HL-60 (cell line): Measurements from ENCODE around the gene NOS1AP.

Source experiments
- DNase-seq, 2 experiments: peaks; one replicate each; pipeline ENCODE4 v3.0.0-alpha.2; 2010 to 2020; ENCODE audit warnings: low read depth in 1 of 2, low spot score in 1 of 2
- H3K27ac ChIP-seq: fragments of 250-450 bp; sonication (Bioruptor Pico); replicated peaks from 2 replicates; pipeline ENCODE4 v1.5.1; 2020; ENCODE audit warnings: mild to moderate bottlenecking, moderate library complexity
- H3K27me3 ChIP-seq: fragments of 250-450 bp; sonication (Bioruptor Pico); 2 replicates; pipeline ENCODE4 v1.5.1; 2021; ENCODE audit warnings: mild to moderate bottlenecking, moderate library complexity; ENCODE audit not compliant: insufficient read depth, poor library complexity, severe bottlenecking
- H3K4me3 ChIP-seq: replicated peaks from 2 replicates; pipeline ENCODE4 v1.5.1; 2011; ENCODE audit warnings: mild to moderate bottlenecking, control low read depth, low read length; ENCODE audit not compliant: insufficient read depth
- GABPA ChIP-seq: IDR thresholded peaks from 2 replicates; pipeline ENCODE4 v1.6.1; 2012; ENCODE audit warnings: low read depth
- POLR2AphosphoS5 ChIP-seq: IDR thresholded peaks from 2 replicates; pipeline ENCODE4 v1.6.1; 2012; ENCODE audit warnings: low read depth
- SPI1 ChIP-seq: IDR thresholded peaks from 2 replicates; pipeline ENCODE4 v1.6.1; 2012; ENCODE audit warnings: low read depth, mild to moderate bottlenecking, borderline replicate concordance
- TF ChIP-seq, protein P1 (sequence below): IDR thresholded peaks from 2 replicates; pipeline ENCODE4 v1.6.1; 2012; ENCODE audit warnings: low read depth; ENCODE audit not compliant: insufficient replicate concordance
- TF ChIP-seq, protein P2 (sequence below): IDR thresholded peaks from one replicate; pipeline ENCODE4 v1.5.1; 2011; ENCODE audit warnings: low read length, control low read depth, inconsistent platforms; ENCODE audit not compliant: insufficient read depth

Gene NOS1AP

DNA sequence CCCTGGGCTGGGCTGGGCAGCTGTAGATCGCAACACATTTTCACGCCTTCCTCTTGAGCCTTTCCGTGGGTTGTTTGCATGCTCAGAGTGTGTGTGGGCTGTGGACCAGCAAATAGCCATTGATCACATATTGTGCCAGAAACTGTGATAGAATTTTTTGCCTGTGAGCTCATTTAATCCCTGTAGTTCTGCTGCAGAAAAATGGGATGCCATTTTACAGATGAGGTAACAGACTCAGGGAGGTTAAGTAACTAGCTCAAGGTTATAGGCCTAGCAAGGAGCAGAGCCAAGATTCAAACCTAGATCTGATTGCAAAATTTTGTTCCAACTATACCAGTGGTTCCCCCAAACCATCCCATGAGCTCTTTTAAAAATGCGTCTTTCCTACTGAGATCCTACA is 296.7 kb downstream of the NOS1AP start:
- no peak for TF ChIP-seq POLR2AphosphoS5
- TF ChIP-seq SPI1, result no peak
- H3K27ac ChIP-seq, result no peak overlapping the region
- peaks cover 3% of the 10 kb centered on the region for H3K27me3 ChIP-seq
- no peak overlapping the region for H3K4me3 ChIP-seq
- DNase-seq, result no peak

DNA sequence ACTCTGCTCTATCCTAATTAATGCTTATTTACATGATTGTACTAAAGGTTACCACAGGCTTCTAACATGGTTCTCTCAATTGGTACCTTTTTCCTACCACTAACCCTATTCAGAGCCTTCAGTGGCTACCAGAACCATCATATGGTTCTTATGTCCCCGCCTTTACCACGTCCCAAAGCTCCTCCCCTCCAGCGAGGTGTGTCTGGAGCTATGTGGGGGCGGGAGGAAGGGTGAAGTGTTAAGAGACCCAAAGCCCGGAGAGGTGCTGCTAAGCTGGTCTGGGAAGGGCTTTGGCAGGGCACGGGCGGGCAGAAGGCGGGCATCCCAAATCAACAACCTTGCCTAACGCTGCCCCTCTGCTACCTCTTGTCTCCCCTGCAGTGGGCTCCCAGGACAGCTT is 297.2 kb downstream of the NOS1AP start:
- DNase-seq, result no peak
- no peak overlapping the region for H3K4me3 ChIP-seq
- no peak overlapping the region for H3K27ac ChIP-seq
- peaks cover 3% of the 10 kb centered on the region for H3K27me3 ChIP-seq
- TF ChIP-seq, protein P1, sequence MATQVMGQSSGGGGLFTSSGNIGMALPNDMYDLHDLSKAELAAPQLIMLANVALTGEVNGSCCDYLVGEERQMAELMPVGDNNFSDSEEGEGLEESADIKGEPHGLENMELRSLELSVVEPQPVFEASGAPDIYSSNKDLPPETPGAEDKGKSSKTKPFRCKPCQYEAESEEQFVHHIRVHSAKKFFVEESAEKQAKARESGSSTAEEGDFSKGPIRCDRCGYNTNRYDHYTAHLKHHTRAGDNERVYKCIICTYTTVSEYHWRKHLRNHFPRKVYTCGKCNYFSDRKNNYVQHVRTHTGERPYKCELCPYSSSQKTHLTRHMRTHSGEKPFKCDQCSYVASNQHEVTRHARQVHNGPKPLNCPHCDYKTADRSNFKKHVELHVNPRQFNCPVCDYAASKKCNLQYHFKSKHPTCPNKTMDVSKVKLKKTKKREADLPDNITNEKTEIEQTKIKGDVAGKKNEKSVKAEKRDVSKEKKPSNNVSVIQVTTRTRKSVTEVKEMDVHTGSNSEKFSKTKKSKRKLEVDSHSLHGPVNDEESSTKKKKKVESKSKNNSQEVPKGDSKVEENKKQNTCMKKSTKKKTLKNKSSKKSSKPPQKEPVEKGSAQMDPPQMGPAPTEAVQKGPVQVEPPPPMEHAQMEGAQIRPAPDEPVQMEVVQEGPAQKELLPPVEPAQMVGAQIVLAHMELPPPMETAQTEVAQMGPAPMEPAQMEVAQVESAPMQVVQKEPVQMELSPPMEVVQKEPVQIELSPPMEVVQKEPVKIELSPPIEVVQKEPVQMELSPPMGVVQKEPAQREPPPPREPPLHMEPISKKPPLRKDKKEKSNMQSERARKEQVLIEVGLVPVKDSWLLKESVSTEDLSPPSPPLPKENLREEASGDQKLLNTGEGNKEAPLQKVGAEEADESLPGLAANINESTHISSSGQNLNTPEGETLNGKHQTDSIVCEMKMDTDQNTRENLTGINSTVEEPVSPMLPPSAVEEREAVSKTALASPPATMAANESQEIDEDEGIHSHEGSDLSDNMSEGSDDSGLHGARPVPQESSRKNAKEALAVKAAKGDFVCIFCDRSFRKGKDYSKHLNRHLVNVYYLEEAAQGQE, result no peak
- TF ChIP-seq, protein P2, sequence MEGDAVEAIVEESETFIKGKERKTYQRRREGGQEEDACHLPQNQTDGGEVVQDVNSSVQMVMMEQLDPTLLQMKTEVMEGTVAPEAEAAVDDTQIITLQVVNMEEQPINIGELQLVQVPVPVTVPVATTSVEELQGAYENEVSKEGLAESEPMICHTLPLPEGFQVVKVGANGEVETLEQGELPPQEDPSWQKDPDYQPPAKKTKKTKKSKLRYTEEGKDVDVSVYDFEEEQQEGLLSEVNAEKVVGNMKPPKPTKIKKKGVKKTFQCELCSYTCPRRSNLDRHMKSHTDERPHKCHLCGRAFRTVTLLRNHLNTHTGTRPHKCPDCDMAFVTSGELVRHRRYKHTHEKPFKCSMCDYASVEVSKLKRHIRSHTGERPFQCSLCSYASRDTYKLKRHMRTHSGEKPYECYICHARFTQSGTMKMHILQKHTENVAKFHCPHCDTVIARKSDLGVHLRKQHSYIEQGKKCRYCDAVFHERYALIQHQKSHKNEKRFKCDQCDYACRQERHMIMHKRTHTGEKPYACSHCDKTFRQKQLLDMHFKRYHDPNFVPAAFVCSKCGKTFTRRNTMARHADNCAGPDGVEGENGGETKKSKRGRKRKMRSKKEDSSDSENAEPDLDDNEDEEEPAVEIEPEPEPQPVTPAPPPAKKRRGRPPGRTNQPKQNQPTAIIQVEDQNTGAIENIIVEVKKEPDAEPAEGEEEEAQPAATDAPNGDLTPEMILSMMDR, result no peak
- no peak for TF ChIP-seq POLR2AphosphoS5
- no peak for TF ChIP-seq SPI1
- TF ChIP-seq GABPA, result no peak

DNA sequence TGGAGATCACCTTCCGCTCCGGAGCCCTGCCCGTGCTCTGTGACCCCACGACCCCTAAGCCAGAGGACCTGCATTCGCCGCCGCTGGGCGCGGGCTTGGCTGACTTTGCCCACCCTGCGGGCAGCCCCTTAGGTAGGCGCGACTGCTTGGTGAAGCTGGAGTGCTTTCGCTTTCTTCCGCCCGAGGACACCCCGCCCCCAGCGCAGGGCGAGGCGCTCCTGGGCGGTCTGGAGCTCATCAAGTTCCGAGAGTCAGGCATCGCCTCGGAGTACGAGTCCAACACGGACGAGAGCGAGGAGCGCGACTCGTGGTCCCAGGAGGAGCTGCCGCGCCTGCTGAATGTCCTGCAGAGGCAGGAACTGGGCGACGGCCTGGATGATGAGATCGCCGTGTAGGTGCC is 297.6 kb downstream of the NOS1AP start:
- TF ChIP-seq SPI1 (no peak), GABPA (no peak), POLR2AphosphoS5 (no peak)
- TF ChIP-seq, protein P1, result no peak
- TF ChIP-seq, protein P2, result no peak
- no peak overlapping the region for H3K4me3 ChIP-seq
- H3K27me3 ChIP-seq, result peaks cover 3% of the 10 kb centered on the region
- DNase-seq, result no peak
- no peak overlapping the region for H3K27ac ChIP-seq

DNA sequence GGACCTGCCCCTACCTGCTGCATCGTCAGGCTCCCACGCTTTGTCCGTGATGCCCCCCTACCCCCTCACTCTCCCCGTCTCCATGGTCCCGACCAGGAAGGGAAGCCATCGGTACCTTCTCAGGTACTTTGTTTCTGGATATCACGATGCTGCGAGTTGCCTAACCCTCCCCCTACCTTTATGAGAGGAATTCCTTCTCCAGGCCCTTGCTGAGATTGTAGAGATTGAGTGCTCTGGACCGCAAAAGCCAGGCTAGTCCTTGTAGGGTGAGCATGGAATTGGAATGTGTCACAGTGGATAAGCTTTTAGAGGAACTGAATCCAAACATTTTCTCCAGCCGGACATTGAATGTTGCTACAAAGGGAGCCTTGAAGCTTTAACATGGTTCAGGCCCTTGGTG is 298.3 kb downstream of the NOS1AP start:
- H3K4me3 ChIP-seq, result no peak overlapping the region
- no peaks in the 10 kb centered on the region for H3K27me3 ChIP-seq
- TF ChIP-seq, protein P2, result no peak
- TF ChIP-seq SPI1 (no peak), GABPA (no peak), POLR2AphosphoS5 (no peak)
- TF ChIP-seq, protein P1, result no peak
- no peak overlapping the region for H3K27ac ChIP-seq
- no peak for DNase-seq
